ENCODE measurements around the gene FOXB1. TPM values are rescaled to one million over a fixed set of nuclear protein-coding genes. Genes with fewer than 3 reads are reported as not detected.

FOXB1 gene
- total RNA-seq, 1 experiment from 2014 or later = 2.7 TPM

DNA sequence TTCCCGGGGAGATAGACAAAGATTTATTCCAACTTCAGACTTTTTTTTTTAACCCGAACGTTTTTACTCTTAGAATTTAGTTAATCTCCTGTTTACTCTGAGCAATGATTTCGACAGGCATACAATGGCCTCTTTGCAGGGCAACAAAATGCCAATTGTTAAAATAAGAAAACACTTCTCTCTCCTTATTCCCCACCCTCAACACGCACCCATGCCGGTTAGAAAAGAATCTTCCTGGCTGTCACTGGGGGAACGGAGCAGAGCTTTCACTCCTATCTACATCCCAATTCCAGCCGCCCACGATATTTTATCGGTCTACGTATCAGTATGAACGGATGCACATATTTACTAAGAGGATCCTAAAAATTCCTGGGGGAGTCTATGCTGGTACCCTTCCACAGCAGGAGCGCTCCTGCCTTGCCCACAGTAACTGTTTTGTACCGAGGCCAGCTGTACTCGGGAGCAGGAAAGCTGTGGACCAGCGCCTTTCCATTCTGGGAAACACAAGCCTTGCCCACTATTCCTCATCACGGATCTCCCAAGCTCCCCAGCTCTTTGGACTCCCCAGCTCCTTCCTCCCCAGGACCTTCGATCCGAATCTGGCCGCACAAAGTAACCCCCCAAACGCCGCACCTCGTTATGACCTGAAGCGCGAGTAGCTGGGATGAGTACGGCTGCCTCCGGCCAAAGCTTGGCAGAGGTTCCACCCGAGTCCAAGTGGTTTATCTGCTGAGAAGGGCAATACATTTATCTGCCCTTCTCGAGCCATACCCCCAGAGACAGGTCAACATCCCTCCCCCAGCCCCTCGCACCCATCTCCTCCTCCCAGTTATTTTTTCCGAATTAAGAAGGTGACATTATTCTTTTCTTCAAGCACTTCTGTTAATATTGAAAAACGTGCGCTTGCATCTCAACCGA lies 2.2 kb upstream of the FOXB1 start:
- TF ChIP-seq EZH2 (IDR thresholded peaks at IDR 0.05; ENCODE audit: low read depth) = no peak
- TF ChIP-seq, protein P1, sequence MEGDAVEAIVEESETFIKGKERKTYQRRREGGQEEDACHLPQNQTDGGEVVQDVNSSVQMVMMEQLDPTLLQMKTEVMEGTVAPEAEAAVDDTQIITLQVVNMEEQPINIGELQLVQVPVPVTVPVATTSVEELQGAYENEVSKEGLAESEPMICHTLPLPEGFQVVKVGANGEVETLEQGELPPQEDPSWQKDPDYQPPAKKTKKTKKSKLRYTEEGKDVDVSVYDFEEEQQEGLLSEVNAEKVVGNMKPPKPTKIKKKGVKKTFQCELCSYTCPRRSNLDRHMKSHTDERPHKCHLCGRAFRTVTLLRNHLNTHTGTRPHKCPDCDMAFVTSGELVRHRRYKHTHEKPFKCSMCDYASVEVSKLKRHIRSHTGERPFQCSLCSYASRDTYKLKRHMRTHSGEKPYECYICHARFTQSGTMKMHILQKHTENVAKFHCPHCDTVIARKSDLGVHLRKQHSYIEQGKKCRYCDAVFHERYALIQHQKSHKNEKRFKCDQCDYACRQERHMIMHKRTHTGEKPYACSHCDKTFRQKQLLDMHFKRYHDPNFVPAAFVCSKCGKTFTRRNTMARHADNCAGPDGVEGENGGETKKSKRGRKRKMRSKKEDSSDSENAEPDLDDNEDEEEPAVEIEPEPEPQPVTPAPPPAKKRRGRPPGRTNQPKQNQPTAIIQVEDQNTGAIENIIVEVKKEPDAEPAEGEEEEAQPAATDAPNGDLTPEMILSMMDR (conservative IDR thresholded peaks at IDR 0.05) = no peak
- POLR2A ChIA-PET (ENCODE audit: unreplicated experiment) = no interaction called here

DNA sequence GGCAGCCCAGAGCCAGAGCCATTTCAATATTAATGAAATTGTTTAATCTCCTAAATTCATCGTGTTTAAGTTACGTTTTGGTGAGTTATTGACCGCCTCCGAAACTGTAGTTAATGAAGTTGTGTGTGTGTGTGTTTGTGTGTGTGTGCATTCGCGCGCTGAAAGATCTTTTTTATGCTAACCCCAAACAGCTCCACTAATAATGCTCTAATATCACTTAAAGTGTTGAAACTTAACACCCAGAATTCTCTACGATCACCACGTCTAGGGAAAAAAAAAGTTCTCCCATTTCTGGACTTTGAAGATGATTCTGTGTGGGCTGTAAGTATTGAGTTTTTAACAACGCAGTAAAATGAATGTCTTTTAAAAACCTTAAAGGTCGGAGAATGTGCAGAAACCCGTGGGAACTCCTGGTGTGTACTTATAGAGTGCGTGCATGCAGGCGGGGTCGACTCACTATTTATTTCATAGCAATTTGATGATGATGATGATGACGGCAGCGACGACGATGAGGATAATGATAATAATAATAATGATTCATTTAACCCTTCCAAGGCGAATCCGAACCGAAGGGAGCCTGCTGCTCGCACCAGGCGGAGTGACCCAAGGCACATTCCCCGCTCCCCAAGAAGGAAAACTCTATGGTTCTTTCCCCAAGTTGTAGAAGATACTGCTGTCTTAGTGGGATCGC lies 1.4 kb upstream of the FOXB1 start:
- no peak for DNase-seq
- no peak overlapping the region for H3K27ac ChIP-seq
- no TSS peak for BruUV-seq (replicated peaks)
- no peak overlapping the region for H3K4me2 ChIP-seq
- H4K20me1 ChIP-seq (ENCODE audit: insufficient read depth) = no peaks in the 10 kb centered on the region
- H3F3A ChIP-seq (ENCODE audit: insufficient read depth, low read depth) = peaks cover 15% of the 10 kb centered on the region
- intact Hi-C loops (cut with micrococcal nuclease; ENCODE audit: unreplicated experiment) = loop anchor here (10.0 kb wide), 1 partner anchor 278 kb away; no protein-coding TSS in a partner anchor
- no peaks in the 10 kb centered on the region for H3K9me3 ChIP-seq (ENCODE audit: insufficient read depth, low read depth)
- no peak overlapping the region for H2AFZ ChIP-seq
- no peak overlapping the region for H3K4me3 ChIP-seq
- peaks cover 11% of the 10 kb centered on the region for H3K79me2 ChIP-seq (ENCODE audit: low read depth)
- TF ChIP-seq, protein P1 (conservative IDR thresholded peaks at IDR 0.05) = no peak
- TF ChIP-seq EZH2 (IDR thresholded peaks at IDR 0.05; ENCODE audit: low read depth) = no peak
- no peaks in the 10 kb centered on the region for H3K27me3 ChIP-seq (ENCODE audit: insufficient read depth, low read depth)
- H3K36me3 ChIP-seq (ENCODE audit: low read depth) = no peaks in the 10 kb centered on the region
- CTCF ChIA-PET = no interaction called here
- H3K4me1 ChIP-seq (replicated peaks; ENCODE audit: insufficient read depth) = peaks cover 7% of the 10 kb centered on the region
- POLR2A ChIA-PET (ENCODE audit: unreplicated experiment) = no interaction called here
- H3K9me2 ChIP-seq (ENCODE audit: insufficient read depth) = no peaks in the 10 kb centered on the region

More for the DNA sequence above, 2.2 kb upstream of the FOXB1 start:
- Histone ChIP-seq H4K20me1 (ENCODE audit: insufficient read depth) (no peaks in the 10 kb centered on the region), H3K4me2 (no peak overlapping the region), H3K4me3 (no peak overlapping the region), H3K9me2 (ENCODE audit: insufficient read depth) (no peaks in the 10 kb centered on the region), H2AFZ (no peak overlapping the region), H3K4me1 (replicated peaks; ENCODE audit: insufficient read depth) (no peaks in the 10 kb centered on the region), H3K27ac (no peak overlapping the region), H3K27me3 (ENCODE audit: insufficient read depth, low read depth) (no peaks in the 10 kb centered on the region), H3F3A (ENCODE audit: insufficient read depth, low read depth) (peaks cover 7% of the 10 kb centered on the region), H3K36me3 (ENCODE audit: low read depth) (no peaks in the 10 kb centered on the region), H3K79me2 (ENCODE audit: low read depth) (peaks cover 11% of the 10 kb centered on the region), H3K9me3 (ENCODE audit: insufficient read depth, low read depth) (no peaks in the 10 kb centered on the region)
- DNase-seq = no peak
- CTCF ChIA-PET = no interaction called here
- intact Hi-C loops (cut with micrococcal nuclease; ENCODE audit: unreplicated experiment) = loop anchor here (10.0 kb wide), 1 partner anchor 277 kb away; no protein-coding TSS in a partner anchor
- no TSS peak for BruUV-seq (replicated peaks)

DNA sequence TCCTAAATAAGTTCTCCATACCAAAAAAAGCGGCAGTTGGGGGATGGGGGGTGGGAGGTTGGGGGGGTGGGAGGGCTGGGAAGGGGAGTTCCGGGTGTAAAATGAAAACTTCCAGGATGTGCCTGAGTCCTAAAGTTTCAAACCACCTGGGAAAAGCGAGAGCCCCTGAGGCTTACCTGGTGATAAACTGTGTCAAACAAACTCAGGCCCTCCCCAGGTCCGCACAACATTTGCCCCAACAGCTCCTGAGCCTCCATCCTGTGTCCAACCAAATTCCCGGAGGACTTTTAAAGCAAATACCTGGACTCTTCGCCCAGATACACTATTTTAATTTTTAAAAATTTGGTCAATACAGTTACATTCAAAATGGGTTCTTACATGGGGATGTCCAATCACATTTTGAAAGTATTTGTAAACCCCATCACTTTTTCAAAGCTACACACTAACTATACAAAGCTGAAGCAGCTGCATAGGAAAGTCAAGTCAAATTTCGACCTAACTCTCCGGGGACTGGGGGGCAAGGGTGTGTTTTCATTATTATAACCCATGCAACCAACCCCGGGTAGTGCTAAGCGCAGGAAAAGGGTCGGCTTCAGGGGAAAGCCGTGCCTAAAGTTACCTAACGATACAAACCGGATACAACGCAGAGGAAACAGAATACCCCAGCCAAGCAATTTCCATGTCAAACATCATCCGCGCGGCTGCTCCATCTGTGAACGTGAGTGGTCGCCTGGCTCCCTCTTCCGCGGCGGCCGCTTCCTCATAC lies 685 bp upstream of the FOXB1 start:
- TF ChIP-seq, protein P1 (conservative IDR thresholded peaks at IDR 0.05) = no peak
- TF ChIP-seq EZH2 (IDR thresholded peaks at IDR 0.05; ENCODE audit: low read depth) = no peak
- peaks cover 11% of the 10 kb centered on the region for H3K79me2 ChIP-seq (ENCODE audit: low read depth)
- intact Hi-C loops (cut with micrococcal nuclease; ENCODE audit: unreplicated experiment) = loop anchor here (2.0 to 10.0 kb wide), 2 partner anchors 85 to 279 kb away; no protein-coding TSS in a partner anchor
- no peaks in the 10 kb centered on the region for H3K9me2 ChIP-seq (ENCODE audit: insufficient read depth)
- H3K4me1 ChIP-seq (replicated peaks; ENCODE audit: insufficient read depth) = peaks cover 14% of the 10 kb centered on the region
- H3K9me3 ChIP-seq (ENCODE audit: insufficient read depth, low read depth) = no peaks in the 10 kb centered on the region
- H3F3A ChIP-seq (ENCODE audit: insufficient read depth, low read depth) = peaks cover 16% of the 10 kb centered on the region
- no peaks in the 10 kb centered on the region for H3K27me3 ChIP-seq (ENCODE audit: insufficient read depth, low read depth)
- no peak overlapping the region for H2AFZ ChIP-seq
- TSS peak; percentile 59 for BruUV-seq (replicated peaks)
- H3K4me3 ChIP-seq = no peak overlapping the region; the same call in 1 of the 2 replicates
- DNase-seq = no peak
- POLR2A ChIA-PET (ENCODE audit: unreplicated experiment) = interaction anchor here (0.5 kb wide), 1 partner anchor 724 kb away, joined by 3 read pairs; no protein-coding TSS in a partner anchor
- H3K4me2 ChIP-seq = peak overlapping the region; percentile 81; the same call in 1 of the 2 replicates
- CTCF ChIA-PET = interaction anchor here (1.1 kb wide), 1 partner anchor 124 kb away, joined by 9 read pairs; no protein-coding TSS in a partner anchor
- H3K36me3 ChIP-seq (ENCODE audit: low read depth) = no peaks in the 10 kb centered on the region
- H4K20me1 ChIP-seq (ENCODE audit: insufficient read depth) = no peaks in the 10 kb centered on the region
- no peak overlapping the region for H3K27ac ChIP-seq
